Measurements from ENCODE around the gene SLC4A7.
A peak's percentile ranks its signal among the peaks of the same experiment; 100 is the strongest.

The SLC4A7 gene

DNA sequence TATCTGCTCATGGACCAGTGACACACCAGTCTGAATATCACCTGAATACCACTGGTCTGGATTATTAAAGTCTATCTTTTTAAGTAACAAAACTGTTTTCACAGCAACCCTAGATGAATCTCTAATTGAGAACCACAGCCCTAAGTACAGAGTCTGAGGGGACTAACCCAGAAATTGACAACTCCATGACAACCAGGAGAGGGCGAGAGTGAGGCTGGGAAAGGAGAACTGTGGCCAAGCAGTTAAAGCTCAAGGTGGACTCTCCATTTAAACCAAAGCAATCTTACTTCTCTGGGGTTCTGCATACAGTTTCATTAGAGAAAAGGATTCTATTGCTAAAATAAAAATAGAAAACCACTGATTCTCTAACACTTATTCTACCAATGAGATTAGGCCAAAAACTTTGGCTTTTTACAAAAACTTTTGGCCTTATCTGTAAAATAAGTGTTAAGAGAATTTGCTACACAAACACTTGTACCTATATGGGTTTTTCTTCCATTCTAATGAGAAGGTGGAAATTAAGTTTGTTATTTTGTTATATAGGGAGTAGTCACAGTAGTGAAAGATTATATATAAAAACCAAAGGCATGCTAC is 126.4 kb downstream of the SLC4A7 start:
- DNase-seq (ENCODE audit: low spot score), result peak; percentile 31
- TF ChIP-seq, protein P1, sequence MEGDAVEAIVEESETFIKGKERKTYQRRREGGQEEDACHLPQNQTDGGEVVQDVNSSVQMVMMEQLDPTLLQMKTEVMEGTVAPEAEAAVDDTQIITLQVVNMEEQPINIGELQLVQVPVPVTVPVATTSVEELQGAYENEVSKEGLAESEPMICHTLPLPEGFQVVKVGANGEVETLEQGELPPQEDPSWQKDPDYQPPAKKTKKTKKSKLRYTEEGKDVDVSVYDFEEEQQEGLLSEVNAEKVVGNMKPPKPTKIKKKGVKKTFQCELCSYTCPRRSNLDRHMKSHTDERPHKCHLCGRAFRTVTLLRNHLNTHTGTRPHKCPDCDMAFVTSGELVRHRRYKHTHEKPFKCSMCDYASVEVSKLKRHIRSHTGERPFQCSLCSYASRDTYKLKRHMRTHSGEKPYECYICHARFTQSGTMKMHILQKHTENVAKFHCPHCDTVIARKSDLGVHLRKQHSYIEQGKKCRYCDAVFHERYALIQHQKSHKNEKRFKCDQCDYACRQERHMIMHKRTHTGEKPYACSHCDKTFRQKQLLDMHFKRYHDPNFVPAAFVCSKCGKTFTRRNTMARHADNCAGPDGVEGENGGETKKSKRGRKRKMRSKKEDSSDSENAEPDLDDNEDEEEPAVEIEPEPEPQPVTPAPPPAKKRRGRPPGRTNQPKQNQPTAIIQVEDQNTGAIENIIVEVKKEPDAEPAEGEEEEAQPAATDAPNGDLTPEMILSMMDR (IDR thresholded peaks at IDR 0.05; ENCODE audit: borderline replicate concordance, control extremely low read depth, extremely low read depth, insufficient read depth, missing control alignments), result peak; percentile 77
- in situ Hi-C loops (cut with MboI; ENCODE audit: low sequenced_read_pairs, unreplicated experiment), result no loop called here

DNA sequence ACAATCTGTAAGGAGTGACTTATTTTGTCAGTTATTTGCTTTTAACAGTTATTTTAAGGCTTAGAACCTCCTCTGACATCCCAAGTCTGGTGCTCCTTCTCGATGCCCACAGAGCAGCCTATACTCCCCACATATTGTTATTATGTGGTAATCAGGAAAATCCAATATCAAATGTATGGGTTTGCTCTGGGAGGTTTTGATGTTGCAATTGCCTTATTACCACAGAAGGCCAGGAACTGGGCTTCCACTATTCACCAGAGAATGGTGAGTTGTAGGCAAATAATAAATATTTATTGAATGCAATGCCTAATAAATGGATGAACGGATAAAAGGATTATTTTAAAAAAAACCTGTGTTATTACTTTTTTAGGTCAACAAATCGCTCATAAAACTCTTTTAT is 127.2 kb downstream of the SLC4A7 start:
- no peak for DNase-seq (ENCODE audit: low spot score)
- TF ChIP-seq, protein P1 (IDR thresholded peaks at IDR 0.05; ENCODE audit: borderline replicate concordance, control extremely low read depth, extremely low read depth, insufficient read depth, missing control alignments), result no peak
- in situ Hi-C loops (cut with MboI; ENCODE audit: low sequenced_read_pairs, unreplicated experiment), result no loop called here

DNA sequence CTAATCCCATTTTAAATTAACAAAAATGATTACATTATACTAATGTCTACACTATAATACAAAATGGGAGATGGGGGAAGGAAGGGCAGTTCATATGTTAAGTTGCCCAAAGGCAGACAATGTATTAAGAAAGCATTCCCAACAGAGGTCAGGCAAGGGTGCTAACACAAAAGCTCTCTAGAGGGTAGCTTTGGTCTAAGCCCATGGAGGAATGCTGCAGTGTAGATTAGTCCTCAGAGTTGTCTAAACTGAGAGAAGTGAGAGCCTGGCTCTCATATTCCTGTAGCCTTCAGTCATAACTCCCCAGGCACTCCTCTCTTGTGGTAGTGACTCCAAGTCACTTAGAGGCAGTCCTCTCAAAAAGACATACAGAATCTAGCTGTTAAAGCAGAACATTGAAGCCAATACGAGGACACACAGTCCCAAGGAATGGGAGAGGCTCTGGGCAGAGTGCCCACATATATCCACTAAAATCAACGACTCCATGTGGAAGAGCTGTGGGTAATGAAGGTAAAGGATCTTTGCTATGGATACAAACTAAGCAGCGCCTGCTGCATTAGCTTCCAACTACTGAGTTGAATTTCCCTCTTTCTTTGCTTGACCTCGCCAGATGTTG is 129.5 kb downstream of the SLC4A7 start:
- in situ Hi-C loops (cut with MboI; ENCODE audit: low sequenced_read_pairs, unreplicated experiment), result no loop called here
- TF ChIP-seq, protein P1 (IDR thresholded peaks at IDR 0.05; ENCODE audit: borderline replicate concordance, control extremely low read depth, extremely low read depth, insufficient read depth, missing control alignments), result no peak

DNA sequence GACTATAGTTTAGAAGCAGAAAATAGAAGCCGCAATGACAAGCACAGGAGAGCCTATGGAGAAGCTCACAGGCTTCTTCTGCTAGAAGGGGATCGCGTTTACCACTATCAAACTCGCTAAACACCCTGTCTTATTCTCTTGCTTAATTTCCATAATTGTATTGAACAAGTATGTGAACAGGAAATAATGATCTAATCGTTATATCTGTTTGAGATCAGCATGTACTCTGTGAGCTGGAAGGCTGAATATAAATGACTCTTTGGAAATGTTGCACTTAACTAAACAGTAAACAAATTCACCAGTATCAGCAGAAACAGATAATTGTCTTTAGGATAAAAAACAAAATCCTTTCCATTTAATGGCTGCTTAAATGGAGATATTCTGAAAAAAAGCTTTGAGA is 130.0 kb downstream of the SLC4A7 start:
- in situ Hi-C loops (cut with MboI; ENCODE audit: low sequenced_read_pairs, unreplicated experiment), result no loop called here
- TF ChIP-seq, protein P1 (IDR thresholded peaks at IDR 0.05; ENCODE audit: borderline replicate concordance, control extremely low read depth, extremely low read depth, insufficient read depth, missing control alignments), result no peak
- DNase-seq (ENCODE audit: low spot score), result no peak

More for the DNA sequence above, 129.5 kb downstream of the SLC4A7 start:
- DNase-seq (ENCODE audit: low spot score), result no peak

DNA sequence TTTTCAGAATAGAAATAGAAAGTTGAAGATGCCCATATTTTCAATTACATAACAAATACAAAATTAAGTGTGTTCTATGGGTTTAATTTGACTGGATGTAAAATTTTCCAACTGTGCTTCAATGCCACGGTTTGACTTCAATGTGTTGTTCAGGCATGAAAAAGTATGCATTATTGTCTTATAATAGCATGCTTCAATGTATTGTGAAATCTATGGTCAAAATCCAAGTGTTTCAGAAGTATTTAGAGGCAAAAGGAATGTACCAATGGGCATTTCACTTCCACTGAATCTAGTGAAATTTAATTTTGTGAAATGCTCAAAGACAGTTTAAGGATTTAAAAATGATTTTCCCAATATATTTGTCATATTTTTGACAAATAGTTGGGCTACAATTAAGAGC is 131.0 kb downstream of the SLC4A7 start:
- TF ChIP-seq, protein P1 (IDR thresholded peaks at IDR 0.05; ENCODE audit: borderline replicate concordance, control extremely low read depth, extremely low read depth, insufficient read depth, missing control alignments), result no peak
- in situ Hi-C loops (cut with MboI; ENCODE audit: low sequenced_read_pairs, unreplicated experiment), result no loop called here
- DNase-seq (ENCODE audit: low spot score), result no peak

DNA sequence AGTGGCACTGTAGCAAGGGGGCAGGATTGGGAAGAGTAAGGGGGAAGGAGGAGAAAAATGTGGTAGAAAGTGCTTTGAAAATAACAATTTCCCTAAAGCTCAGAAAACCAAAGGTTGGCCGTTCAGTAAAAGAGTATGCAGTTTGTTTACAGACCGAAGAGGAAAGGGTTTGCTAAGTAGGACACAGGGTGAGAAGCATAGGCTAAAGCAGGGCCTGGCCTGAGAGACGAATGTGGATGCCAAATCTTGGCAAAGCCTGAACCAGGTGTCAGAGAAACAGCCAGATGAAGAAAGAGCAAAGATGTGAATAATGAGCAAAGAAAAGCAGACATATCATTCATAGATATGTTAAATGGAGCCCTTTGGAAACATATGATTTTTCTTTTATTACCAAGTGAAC is 132.1 kb downstream of the SLC4A7 start:
- no peak for DNase-seq (ENCODE audit: low spot score)
- TF ChIP-seq, protein P1 (IDR thresholded peaks at IDR 0.05; ENCODE audit: borderline replicate concordance, control extremely low read depth, extremely low read depth, insufficient read depth, missing control alignments), result no peak
- in situ Hi-C loops (cut with MboI; ENCODE audit: low sequenced_read_pairs, unreplicated experiment), result no loop called here
